Nephron (organoid): ENCODE results near the gene PIP5KL1.

ENCODE experiments used
- H3K27ac Mint-ChIP-seq, 3 experiments: 2 replicates each; pipeline ENCODE4 v1.8.0; 2020; ENCODE audit warnings: mixed read lengths in 3 of 3, mild to moderate bottlenecking in 2 of 3, moderate library complexity in 1 of 3
- H3K27me3 Mint-ChIP-seq: 2 replicates; pipeline ENCODE4 v1.8.0; 2021; ENCODE audit warnings: low read depth, mild to moderate bottlenecking, moderate library complexity, mixed read lengths
- H3K36me3 Mint-ChIP-seq: 2 replicates; pipeline ENCODE4 v1.8.0; 2020; ENCODE audit warnings: low read depth, mixed read lengths
- H3K4me1 Mint-ChIP-seq: 2 replicates; pipeline ENCODE4 v1.8.0; 2020; ENCODE audit warnings: mixed read lengths
- H3K4me3 Mint-ChIP-seq, 3 experiments: 2 replicates each; pipeline ENCODE4 v1.8.0; 2020; ENCODE audit warnings: mild to moderate bottlenecking in 3 of 3, mixed read lengths in 3 of 3, moderate library complexity in 2 of 3
- H3K9me3 Mint-ChIP-seq: 2 replicates; pipeline ENCODE4 v1.8.0; 2020; ENCODE audit warnings: mixed read lengths
- CTCF ChIP-seq, 3 experiments: fragments of 200-600 bp; sonication (generic); IDR thresholded peaks; one replicate each; pipeline ENCODE4 v1.5.0; 2021; ENCODE audit warnings: antibody characterized with exemption in 3 of 3; ENCODE audit not compliant: unreplicated experiment in 3 of 3

PIP5KL1 gene

GRCh38 chr9:127943731-127944144 is 13.2 kb upstream of the PIP5KL1 start:
- peak; percentile 78 to 86 (median 81) for TF ChIP-seq CTCF (IDR thresholded peaks at IDR 0.05; ENCODE audit: unreplicated experiment in 3 of 3)
- H3K4me3 Mint-ChIP-seq, result no peak overlapping the region
- peaks cover 32% of the 10 kb centered on the region for H3K4me1 Mint-ChIP-seq
- H3K36me3 Mint-ChIP-seq, result peaks cover 16% of the 10 kb centered on the region
- no peaks in the 10 kb centered on the region for H3K27me3 Mint-ChIP-seq
- peak overlapping the region in 1 of 3 experiments; percentile 12 for H3K27ac Mint-ChIP-seq
- H3K9me3 Mint-ChIP-seq, result no peaks in the 10 kb centered on the region

- Mint-ChIP-seq H3K9me3 (no peaks in the 10 kb centered on the region), H3K36me3 (peaks cover 16% of the 10 kb centered on the region), H3K4me3 (no peak overlapping the region), H3K27me3 (no peaks in the 10 kb centered on the region), H3K4me1 (peaks cover 32% of the 10 kb centered on the region), H3K27ac (peak overlapping the region; percentile 28 to 56 (median 30))
- no peak for TF ChIP-seq CTCF (IDR thresholded peaks at IDR 0.05; ENCODE audit: unreplicated experiment in 3 of 3)
Observed at GRCh38 chr9:127943011-127943662, 12.6 kb upstream of the PIP5KL1 start.

- TF ChIP-seq CTCF (IDR thresholded peaks at IDR 0.05; ENCODE audit: unreplicated experiment in 3 of 3), result peak; percentile 75 to 89 (median 84)
- Mint-ChIP-seq H3K36me3 (peaks cover 14% of the 10 kb centered on the region), H3K4me1 (peaks cover 39% of the 10 kb centered on the region), H3K27ac (peak overlapping the region; percentile 28 to 63 (median 30)), H3K4me3 (no peak overlapping the region), H3K27me3 (no peaks in the 10 kb centered on the region), H3K9me3 (no peaks in the 10 kb centered on the region)
Observed at GRCh38 chr9:127942216-127943010, 11.8 kb upstream of the PIP5KL1 start.

DNA sequence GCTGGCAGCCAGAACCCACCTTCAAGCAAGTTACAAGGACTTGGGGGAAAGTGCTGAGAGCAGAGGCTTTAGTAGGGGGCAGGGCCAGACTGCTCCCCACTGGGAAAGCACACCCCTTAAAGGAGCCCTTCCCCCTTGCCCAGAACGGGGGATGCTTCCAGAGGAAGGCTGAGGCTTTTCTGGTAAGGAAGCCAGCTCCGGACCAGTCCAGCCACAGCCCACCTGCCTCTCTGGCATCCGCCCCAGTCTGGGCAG is 11.3 kb upstream of the PIP5KL1 start:
- H3K27ac Mint-ChIP-seq, result peak overlapping the region in 2 of 3 experiments; percentile 28 to 74
- no peaks in the 10 kb centered on the region for H3K9me3 Mint-ChIP-seq
- H3K4me3 Mint-ChIP-seq, result no peak overlapping the region
- no peaks in the 10 kb centered on the region for H3K27me3 Mint-ChIP-seq
- H3K4me1 Mint-ChIP-seq, result peaks cover 44% of the 10 kb centered on the region
- H3K36me3 Mint-ChIP-seq, result peaks cover 10% of the 10 kb centered on the region
- TF ChIP-seq CTCF (IDR thresholded peaks at IDR 0.05; ENCODE audit: unreplicated experiment in 3 of 3), result no peak

DNA sequence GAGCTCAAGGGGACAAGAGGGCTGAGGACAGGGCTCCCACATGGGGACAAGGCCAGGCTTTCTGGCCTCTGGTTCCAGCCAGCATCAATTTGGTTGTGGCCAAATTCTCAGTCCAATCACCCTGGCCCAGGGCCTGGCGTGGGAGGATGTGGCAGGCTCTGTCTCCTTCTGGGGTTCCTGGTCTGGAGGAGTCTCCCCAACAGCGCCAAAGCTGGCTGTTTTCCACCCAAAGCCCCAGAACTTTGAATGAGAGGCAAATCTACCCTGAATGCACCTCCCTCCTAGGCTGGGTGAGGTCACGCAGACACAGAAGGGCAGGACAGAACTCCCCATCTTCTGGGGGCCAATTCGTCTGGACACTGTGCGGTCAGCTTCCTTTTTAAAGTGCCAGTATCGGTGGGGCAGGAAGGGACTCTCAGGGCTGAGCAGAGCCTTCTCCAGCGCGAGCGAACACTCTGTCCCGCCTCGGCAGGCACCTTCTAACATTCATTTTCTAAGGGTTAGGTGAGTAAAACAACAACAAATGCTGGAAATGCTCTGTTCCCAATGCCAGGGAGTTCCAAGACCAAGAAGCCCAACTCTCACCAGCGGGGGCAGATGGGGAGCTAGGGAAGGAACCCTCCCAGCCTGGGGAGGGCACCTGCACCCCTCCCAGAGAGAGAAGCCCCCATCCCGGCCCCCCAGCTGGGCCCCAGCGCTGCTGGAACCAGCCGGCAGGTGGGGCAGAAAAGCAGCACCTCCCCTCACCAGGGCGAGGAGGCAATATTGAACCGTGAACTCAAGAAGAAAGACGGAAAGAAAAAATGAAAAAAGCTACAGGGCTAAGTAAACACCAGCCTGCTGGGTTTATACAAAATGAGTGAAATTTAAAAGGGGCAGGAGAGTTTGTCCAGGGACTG is 10.7 kb upstream of the PIP5KL1 start:
- TF ChIP-seq CTCF (IDR thresholded peaks at IDR 0.05; ENCODE audit: unreplicated experiment in 3 of 3), result no peak
- Mint-ChIP-seq H3K36me3 (peaks cover 10% of the 10 kb centered on the region), H3K27ac (peak overlapping the region in 2 of 3 experiments; percentile 28 to 74), H3K27me3 (no peaks in the 10 kb centered on the region), H3K4me3 (peak overlapping the region; percentile 19 to 62 (median 59)), H3K9me3 (no peaks in the 10 kb centered on the region), H3K4me1 (peaks cover 50% of the 10 kb centered on the region)
